ENCODE data around the gene USP49.

DNA sequence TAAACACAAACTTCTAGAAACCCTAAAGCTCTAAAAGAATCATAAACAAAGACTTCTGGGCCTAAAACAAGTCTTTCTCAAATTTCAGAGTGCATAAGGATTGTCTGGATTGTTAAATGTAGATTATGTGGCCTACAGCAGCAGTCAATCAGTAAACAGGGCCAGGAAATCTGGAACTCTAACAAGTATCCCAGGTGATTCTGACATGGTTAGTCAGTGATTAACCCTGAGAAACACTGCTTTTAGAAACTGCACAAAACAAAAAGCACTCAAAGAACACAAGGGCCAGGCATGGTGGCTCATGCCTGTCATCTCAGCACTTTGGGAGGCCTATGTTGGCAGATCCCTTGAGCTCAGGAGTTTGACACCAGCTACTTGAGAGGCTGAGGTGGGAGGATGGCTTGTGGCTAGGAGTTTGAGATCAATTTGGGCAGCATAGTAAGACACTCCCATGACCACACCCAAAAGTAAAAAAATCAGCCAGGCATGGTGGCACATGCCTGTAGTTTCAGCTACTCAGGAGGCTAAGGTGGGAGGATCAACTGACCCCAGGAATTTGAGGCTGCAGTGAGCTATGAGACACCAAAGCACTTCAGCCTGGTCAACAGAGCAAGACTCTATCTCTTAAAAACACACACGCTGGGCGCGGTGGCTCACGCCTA lies 19.8 kb upstream of the USP49 start:
- TF ChIP-seq, protein P1, sequence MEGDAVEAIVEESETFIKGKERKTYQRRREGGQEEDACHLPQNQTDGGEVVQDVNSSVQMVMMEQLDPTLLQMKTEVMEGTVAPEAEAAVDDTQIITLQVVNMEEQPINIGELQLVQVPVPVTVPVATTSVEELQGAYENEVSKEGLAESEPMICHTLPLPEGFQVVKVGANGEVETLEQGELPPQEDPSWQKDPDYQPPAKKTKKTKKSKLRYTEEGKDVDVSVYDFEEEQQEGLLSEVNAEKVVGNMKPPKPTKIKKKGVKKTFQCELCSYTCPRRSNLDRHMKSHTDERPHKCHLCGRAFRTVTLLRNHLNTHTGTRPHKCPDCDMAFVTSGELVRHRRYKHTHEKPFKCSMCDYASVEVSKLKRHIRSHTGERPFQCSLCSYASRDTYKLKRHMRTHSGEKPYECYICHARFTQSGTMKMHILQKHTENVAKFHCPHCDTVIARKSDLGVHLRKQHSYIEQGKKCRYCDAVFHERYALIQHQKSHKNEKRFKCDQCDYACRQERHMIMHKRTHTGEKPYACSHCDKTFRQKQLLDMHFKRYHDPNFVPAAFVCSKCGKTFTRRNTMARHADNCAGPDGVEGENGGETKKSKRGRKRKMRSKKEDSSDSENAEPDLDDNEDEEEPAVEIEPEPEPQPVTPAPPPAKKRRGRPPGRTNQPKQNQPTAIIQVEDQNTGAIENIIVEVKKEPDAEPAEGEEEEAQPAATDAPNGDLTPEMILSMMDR (IDR thresholded peaks at IDR 0.05; ENCODE audit: insufficient read depth, low read length, poor library complexity, severe bottlenecking), result no peak
- no peak for TF ChIP-seq EZH2phosphoT487 (conservative IDR thresholded peaks at IDR 0.05; ENCODE audit: low read length)

Measured in SU-DHL-6 (cell line).